Mesendoderm (in vitro differentiated cells): ENCODE measurements around the gene OR10C1.
"Not testable (repeated sequence)": the region's sequence is repeated elsewhere in the genome, so short reads cannot be mapped to it uniquely, and the experiment has no call there.

Experiments used
- DNase-seq: peaks from one replicate; pipeline ENCODE4 v3.0.0; 2013
- H2AK5ac ChIP-seq: 2 replicates; pipeline ENCODE4 v1.6.1; 2013; ENCODE audit warnings: low read length, inconsistent platforms
- H2BK120ac ChIP-seq: 2 replicates; pipeline ENCODE4 v1.6.1; 2013; ENCODE audit warnings: low read depth, mild to moderate bottlenecking, low read length, moderate library complexity, mixed read lengths
- H2BK15ac ChIP-seq: replicated peaks from 2 replicates; pipeline ENCODE4 v1.6.1; 2013; ENCODE audit warnings: low read depth, mild to moderate bottlenecking, moderate library complexity
- H2BK5ac ChIP-seq: 2 replicates; pipeline ENCODE4 v1.6.1; 2013; ENCODE audit warnings: low read length, inconsistent platforms
- H3K18ac ChIP-seq: 2 replicates; pipeline ENCODE4 v1.6.1; 2013; ENCODE audit warnings: mild to moderate bottlenecking, low read length, mixed read lengths
- H3K23ac ChIP-seq: one replicate; pipeline ENCODE4 v1.6.1; 2013; ENCODE audit warnings: low read length
- H3K27ac ChIP-seq: 2 replicates; pipeline ENCODE4 v1.5.1; 2013; ENCODE audit warnings: low read depth, mild to moderate bottlenecking, inconsistent platforms, low read length, moderate library complexity
- H3K27me3 ChIP-seq: 2 replicates; pipeline ENCODE4 v1.6.1; 2013; ENCODE audit warnings: low read length, control low read depth, mild to moderate bottlenecking, inconsistent platforms; ENCODE audit not compliant: insufficient read depth, poor library complexity
- H3K36me3 ChIP-seq: 2 replicates; pipeline ENCODE4 v1.6.1; 2013; ENCODE audit warnings: low read length, inconsistent platforms; ENCODE audit not compliant: control insufficient read depth, insufficient read depth
- H3K4ac ChIP-seq: one replicate; pipeline ENCODE4 v1.6.1; 2013; ENCODE audit warnings: low read depth, mild to moderate bottlenecking, low read length, moderate library complexity
- H3K4me1 ChIP-seq: 2 replicates; pipeline ENCODE4 v1.6.1; 2013; ENCODE audit warnings: low read depth, low read length, inconsistent platforms; ENCODE audit not compliant: control insufficient read depth
- H3K4me2 ChIP-seq: 2 replicates; pipeline ENCODE4 v1.6.1; 2013; ENCODE audit warnings: low read length
- H3K4me3 ChIP-seq: 2 replicates; pipeline ENCODE4 v1.5.1; 2013; ENCODE audit warnings: mild to moderate bottlenecking, low read length
- H3K56ac ChIP-seq: one replicate; pipeline ENCODE4 v1.6.1; 2013; ENCODE audit warnings: low read length
- H3K79me1 ChIP-seq: 2 replicates; pipeline ENCODE4 v1.6.1; 2013; ENCODE audit warnings: low read length, inconsistent platforms
- H3K79me2 ChIP-seq: 2 replicates; pipeline ENCODE4 v1.6.1; 2013; ENCODE audit warnings: mild to moderate bottlenecking, low read length; ENCODE audit not compliant: control insufficient read depth, insufficient read depth
- H3K9ac ChIP-seq: 2 replicates; pipeline ENCODE4 v1.6.1; 2013; ENCODE audit warnings: low read length, inconsistent platforms
- H4K5ac ChIP-seq: one replicate; pipeline ENCODE4 v1.6.1; 2013; ENCODE audit warnings: low read length
- H4K8ac ChIP-seq: one replicate; pipeline ENCODE4 v1.6.1; 2013; ENCODE audit warnings: low read depth, mild to moderate bottlenecking, control low read depth, low read length, moderate library complexity
- WGBS: extraction: QIAGEN DNeasy Blood & Tissue Kit; methylation state at CpG from one replicate; pipeline ENCODE4 v1.1.7; 2013; ENCODE audit warnings: low lambda C conversion rate, missing lambda C conversion rate; ENCODE audit not compliant: insufficient coverage; ENCODE audit errors: extremely low coverage; 5-methylcytosine and 5-hydroxymethylcytosine counted together

OR10C1 gene

DNA sequence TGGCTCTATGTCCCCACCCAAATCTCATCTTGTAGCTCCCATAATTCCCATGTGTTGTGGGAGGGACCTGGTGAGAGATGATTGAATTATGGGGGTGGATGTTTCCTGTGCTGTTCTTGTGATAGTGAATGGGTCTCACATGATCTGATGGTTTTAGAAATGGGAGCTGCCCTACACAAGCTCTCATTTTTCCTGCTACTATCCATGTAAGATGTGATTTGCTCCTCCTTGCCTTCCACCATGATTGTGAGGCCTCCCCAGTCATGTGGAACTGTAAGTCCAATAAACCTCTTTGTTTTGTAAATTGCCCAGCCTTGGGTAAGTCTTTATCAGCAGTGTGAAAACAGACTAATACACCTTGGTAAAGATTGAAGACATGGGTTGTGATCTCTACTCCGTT lies 4.9 kb downstream of the OR10C1 start:
- H3K23ac ChIP-seq, H3K27ac ChIP-seq, H3K18ac ChIP-seq, H2BK5ac ChIP-seq, H3K4ac ChIP-seq, H3K4me2 ChIP-seq, H3K56ac ChIP-seq, H3K4me3 ChIP-seq, H3K36me3 ChIP-seq, H2AK5ac ChIP-seq, H3K79me1 ChIP-seq, H4K5ac ChIP-seq, H2BK120ac ChIP-seq, DNase-seq, H2BK15ac ChIP-seq, H3K4me1 ChIP-seq, H3K79me2 ChIP-seq, H4K8ac ChIP-seq, H3K27me3 ChIP-seq, H3K9ac ChIP-seq: not testable (repeated sequence)
- WGBS, result no CpG with 5 or more reads among the region's 1 CpG

GRCh38 chr6:29447670-29448069 lies 8.6 kb downstream of the OR10C1 start:
- peak; percentile 89 for DNase-seq
- no peaks in the 10 kb centered on the region for H3K27me3 ChIP-seq
- H3K4ac ChIP-seq, result no peak overlapping the region
- H3K79me2 ChIP-seq, result no peaks in the 10 kb centered on the region
- H2BK15ac ChIP-seq, result no peak overlapping the region
- no CpG with 5 or more reads among the region's 1 CpG for WGBS
- H3K18ac ChIP-seq, result no peak overlapping the region
- H4K8ac ChIP-seq, result no peak overlapping the region
- no peak overlapping the region for H3K4me2 ChIP-seq
- no peak overlapping the region for H2AK5ac ChIP-seq
- no peaks in the 10 kb centered on the region for H3K4me1 ChIP-seq
- H4K5ac ChIP-seq, result no peak overlapping the region
- H3K23ac ChIP-seq, result no peak overlapping the region
- H3K27ac ChIP-seq, result no peak overlapping the region
- no peak overlapping the region for H3K56ac ChIP-seq
- no peak overlapping the region for H3K4me3 ChIP-seq
- H3K79me1 ChIP-seq, result no peaks in the 10 kb centered on the region
- H2BK5ac ChIP-seq, result no peak overlapping the region
- no peaks in the 10 kb centered on the region for H3K36me3 ChIP-seq
- no peak overlapping the region for H2BK120ac ChIP-seq
- H3K9ac ChIP-seq, result no peak overlapping the region

- H3K36me3 ChIP-seq, result no peaks in the 10 kb centered on the region
- no peaks in the 10 kb centered on the region for H3K79me1 ChIP-seq
- WGBS, result no CpG with 5 or more reads among the region's 3 CpGs
- no peak overlapping the region for H3K27ac ChIP-seq
- no peak overlapping the region for H4K5ac ChIP-seq
- no peak overlapping the region for H2AK5ac ChIP-seq
- H3K27me3 ChIP-seq, result no peaks in the 10 kb centered on the region
- no peak overlapping the region for H3K56ac ChIP-seq
- H3K79me2 ChIP-seq, result no peaks in the 10 kb centered on the region
- H2BK120ac ChIP-seq, result no peak overlapping the region
- H3K18ac ChIP-seq, result no peak overlapping the region
- no peaks in the 10 kb centered on the region for H3K4me1 ChIP-seq
- H2BK15ac ChIP-seq, result no peak overlapping the region
- no peak overlapping the region for H3K9ac ChIP-seq
- H3K4ac ChIP-seq, result no peak overlapping the region
- DNase-seq, result no peak
- H3K4me2 ChIP-seq, result no peak overlapping the region
- no peak overlapping the region for H3K4me3 ChIP-seq
- H4K8ac ChIP-seq, result no peak overlapping the region
- H3K23ac ChIP-seq, result no peak overlapping the region
- H2BK5ac ChIP-seq, result no peak overlapping the region
These were observed 12.5 kb downstream of the OR10C1 start for GRCh38 chr6:29451471-29452193.

GRCh38 chr6:29456971-29457370 lies 17.9 kb downstream of the OR10C1 start, which contains the start of the genes OR11A1 and OR2H1:
Gene OR11A1, minus strand, starts transcription at chr6:29457071. Its CDS starts 29,430 bp downstream, at chr6:29427641.
Gene OR2H1, plus strand, starts transcription at chr6:29457155. Its CDS starts 4,615 bp downstream, at chr6:29461770.
- H3K18ac ChIP-seq, result no peak within 1 kb of the TSS
- no CpG with 5 or more reads among the region's 2 CpGs for WGBS

GRCh38 chr6:29461021-29461814 lies 22.1 kb downstream of the OR10C1 start:
- Histone ChIP-seq H2AK5ac (no peak overlapping the region), H3K18ac (no peak overlapping the region), H3K56ac (no peak overlapping the region), H3K4me3 (no peak overlapping the region), H3K23ac (no peak overlapping the region), H4K5ac (no peak overlapping the region), H3K79me1 (no peaks in the 10 kb centered on the region), H3K27ac (no peak overlapping the region), H3K79me2 (no peaks in the 10 kb centered on the region), H3K4me1 (no peaks in the 10 kb centered on the region), H3K4ac (no peak overlapping the region), H3K4me2 (no peak overlapping the region), H2BK15ac (no peak overlapping the region), H2BK120ac (no peak overlapping the region), H3K27me3 (no peaks in the 10 kb centered on the region), H4K8ac (no peak overlapping the region), H2BK5ac (no peak overlapping the region), H3K9ac (no peak overlapping the region), H3K36me3 (no peaks in the 10 kb centered on the region)
- DNase-seq, result no peak
- no CpG with 5 or more reads among the region's 5 CpGs for WGBS

More at GRCh38 chr6:29456971-29457370, 17.9 kb downstream of the OR10C1 start, which contains the start of the genes OR11A1 and OR2H1:
- no peak within 1 kb of the TSS for H3K4me3 ChIP-seq
- no peak within 1 kb of the TSS for H3K56ac ChIP-seq
- H3K79me1 ChIP-seq, result no peaks in the 10 kb centered on the region
- no peak within 1 kb of the TSS for H3K23ac ChIP-seq
- no peak within 1 kb of the TSS for H2AK5ac ChIP-seq
- H2BK15ac ChIP-seq, result no peak within 1 kb of the TSS
- no peak within 1 kb of the TSS for H3K4ac ChIP-seq
- H2BK120ac ChIP-seq, result no peak within 1 kb of the TSS
- no peak within 1 kb of the TSS for H4K8ac ChIP-seq
- no peak within 1 kb of the TSS for H3K27ac ChIP-seq
- H3K27me3 ChIP-seq, result no peaks in the 10 kb centered on the region
- no peaks in the 10 kb centered on the region for H3K4me1 ChIP-seq
- DNase-seq, result no peak
- no peak within 1 kb of the TSS for H3K9ac ChIP-seq
- no peak within 1 kb of the TSS for H3K4me2 ChIP-seq
- no peak within 1 kb of the TSS for H2BK5ac ChIP-seq
- H4K5ac ChIP-seq, result no peak within 1 kb of the TSS
- no peaks in the 10 kb centered on the region for H3K36me3 ChIP-seq
- H3K79me2 ChIP-seq, result no peaks in the 10 kb centered on the region
